NCI-H2227 treated with DMSO at 0.1 percent for 48 hours (cell line): ENCODE measurements around the gene PCCA.
A peak's percentile ranks its signal among the peaks of the same experiment; 100 is the strongest.

Source experiments
- DNase-seq: peaks from one replicate; lab custom pipeline; 2025; lab: John Stamatoyannopoulos, UW

PCCA gene

DNA sequence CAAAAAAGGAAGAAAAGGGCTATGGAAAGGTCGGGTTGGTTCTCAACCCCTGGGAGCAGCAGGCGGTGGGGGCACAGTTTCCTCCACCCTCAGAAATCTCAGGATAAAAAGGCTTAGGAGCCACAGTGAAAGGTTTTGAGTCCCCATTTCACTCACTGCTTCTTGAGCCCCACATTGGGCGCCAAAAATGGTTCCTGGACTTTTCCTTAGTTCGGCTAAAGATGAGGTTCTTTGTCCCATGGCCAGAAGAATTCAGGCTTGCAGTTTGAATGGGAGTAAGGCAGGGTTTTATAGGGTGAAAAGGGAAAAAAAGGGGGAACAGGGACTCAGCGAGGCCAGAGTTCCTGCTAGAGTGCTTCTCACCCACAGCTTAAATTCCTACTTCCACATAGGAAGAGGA lies 320.2 kb downstream of the PCCA start:
- no peak for DNase-seq

DNA sequence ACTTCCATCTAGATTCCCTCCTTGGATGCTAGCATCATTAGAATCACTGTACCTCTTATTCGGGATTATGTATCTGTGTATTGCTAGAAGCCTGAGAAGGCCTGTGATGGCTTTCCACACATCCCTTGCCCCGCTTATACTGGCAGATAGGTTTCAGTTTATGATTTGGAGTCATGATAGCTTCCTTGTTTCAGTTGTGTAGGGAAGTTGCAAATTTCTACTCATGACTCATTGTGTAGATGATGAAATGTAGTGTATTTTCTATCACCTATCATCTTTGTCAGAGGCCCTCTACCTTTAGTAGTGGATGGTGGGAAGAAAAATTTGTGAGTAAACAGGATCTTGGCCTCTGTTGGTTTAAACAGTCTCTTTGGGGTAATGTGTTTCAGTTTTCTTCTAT lies 334.5 kb downstream of the PCCA start:
- DNase-seq = no peak

DNA sequence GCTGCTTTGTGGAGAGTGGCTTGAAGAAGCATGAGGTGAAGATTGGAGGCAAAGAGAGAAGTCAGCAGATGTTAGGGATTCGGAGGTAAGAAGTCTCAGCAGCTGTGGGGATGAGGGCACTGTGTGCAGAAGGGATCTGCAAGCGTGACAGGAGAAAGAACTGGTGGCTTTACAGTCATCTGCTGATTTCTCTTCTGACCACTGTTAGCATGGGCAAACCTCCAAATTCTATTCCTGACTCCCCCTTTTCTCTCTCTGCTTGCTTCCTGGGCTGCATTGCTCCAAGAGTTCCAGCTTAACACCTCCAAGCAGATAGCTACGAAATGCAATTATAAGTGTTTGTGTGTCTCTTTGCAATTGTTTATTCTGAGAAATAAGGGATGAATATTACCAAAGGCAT lies 340.1 kb downstream of the PCCA start:
- DNase-seq = no peak

- DNase-seq = no peak
Observed at GRCh38 chr13:100432611-100433010, 343.7 kb downstream of the PCCA start.

GRCh38 chr13:100433475-100433874 lies 344.6 kb downstream of the PCCA start:
- no peak for DNase-seq

DNA sequence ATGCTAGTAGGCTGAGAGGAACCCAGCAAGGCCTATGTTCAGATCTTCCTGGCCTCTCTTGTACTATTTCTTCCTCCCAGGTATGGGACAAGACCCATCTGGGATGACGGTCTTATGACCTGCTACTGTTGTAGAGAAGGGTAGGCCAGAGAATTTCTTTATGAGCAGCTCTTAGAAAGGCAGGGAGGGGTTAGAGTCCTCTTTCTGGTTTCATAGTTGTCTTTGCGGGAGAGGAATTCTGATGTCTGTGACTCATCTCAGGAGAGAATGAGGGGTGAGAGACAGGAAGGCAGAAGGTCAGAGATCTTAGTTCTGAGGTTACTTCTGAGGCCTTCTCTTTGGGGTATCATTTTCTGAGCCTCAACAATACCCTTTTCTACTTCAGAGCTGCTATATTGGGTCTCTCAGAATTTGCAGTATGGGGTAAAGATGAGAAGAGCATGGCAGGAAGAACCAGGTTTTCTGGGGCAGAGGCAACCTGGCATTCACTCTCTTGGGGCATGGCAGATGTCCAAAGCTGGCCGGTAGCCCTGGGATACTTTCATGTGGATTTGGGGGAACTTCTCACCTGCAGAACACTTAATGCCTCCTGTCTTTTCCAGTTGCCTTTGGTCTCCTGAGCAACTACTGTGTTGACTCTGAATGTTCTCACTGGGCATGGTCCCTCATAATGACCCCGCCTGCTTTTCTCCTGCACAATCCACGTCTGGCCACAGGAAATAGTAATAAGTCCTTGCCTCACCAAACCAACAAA lies 345.3 kb downstream of the PCCA start:
- DNase-seq = no peak

DNA sequence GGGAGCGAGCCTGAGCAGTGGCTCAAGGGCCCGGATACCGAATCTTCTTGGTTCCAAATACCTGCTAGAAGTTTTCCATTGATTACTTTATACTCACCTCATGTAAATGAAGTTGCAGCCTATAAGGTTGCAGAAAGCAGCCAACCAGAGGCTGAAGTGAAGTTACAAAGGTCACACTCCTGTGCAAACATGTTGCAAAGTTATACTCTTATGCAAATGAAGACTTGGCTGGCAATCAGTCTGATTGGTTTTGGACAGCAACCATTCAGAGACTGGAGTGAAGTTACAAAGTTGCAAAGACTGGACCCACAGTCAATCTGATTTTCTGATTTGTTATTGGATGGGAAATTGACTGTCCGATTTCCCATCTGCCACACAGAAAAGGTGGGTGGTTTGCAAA lies 347.2 kb downstream of the PCCA start:
- no peak for DNase-seq

DNA sequence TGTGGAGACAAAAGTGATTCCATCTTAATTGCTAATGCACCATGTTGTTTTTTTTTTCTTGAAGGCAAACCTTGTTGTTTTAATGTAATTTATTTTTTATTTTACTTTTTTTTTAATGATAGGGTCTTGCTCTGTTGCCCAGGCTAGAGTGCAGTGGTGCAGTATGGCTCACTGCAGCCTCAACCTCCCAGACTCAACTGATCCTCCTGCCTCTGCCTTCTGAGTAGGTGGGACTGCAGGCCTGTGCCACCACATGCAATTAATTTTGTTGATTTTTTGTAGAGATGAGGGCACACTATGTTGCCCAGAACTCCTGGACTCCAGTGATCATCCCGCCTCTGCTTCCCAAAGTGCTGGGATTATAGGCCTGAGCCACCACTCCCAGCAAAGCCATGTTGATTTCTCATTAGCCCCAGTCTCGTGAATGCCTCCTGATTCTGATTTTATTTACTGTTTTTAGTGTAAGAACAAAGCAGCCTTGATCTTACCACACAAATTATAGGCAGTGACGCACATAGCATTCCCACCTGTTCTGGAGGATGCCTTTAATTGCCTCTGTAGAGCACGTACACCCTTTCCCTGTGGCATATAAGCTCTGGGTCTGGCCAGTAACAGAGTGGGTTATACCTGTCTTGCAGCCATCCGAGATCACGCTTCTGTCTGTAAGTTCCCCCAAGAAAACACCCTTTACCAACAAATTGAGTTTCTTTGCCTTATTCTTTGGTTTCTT lies 349.3 kb downstream of the PCCA start:
- no peak for DNase-seq

DNA sequence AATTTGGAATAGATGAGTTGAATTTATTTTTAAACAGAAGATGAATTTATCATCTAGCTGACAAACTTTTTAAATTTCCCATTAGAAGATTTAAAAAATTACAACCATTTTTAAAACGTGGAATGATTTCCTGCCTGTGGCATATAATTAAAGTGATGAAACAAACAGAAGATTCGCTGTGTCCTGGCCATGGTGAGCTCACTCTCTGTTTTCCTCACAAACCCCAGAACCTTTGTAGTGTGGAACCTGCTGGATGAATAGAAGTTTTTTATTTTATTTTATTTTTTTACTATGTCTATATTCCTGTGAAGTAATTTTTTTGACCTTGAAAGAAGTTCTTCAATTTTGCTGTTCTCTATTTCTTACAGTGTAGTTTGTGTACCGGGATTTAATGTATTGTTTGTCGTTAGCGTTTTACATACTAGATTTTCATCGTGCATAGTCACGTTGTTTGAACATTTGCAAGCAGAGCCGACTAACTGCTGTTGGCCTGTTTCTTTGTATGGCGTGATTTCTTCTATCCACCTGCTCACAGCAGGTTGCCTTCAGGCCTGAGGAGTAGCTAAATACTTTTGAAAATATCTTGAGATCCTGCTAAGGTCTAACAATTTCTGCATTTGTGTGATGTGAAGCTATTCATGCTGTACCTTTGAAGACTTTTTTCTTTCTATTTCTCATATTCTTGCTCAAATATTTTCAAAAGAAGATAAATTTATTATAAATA lies 350.5 kb downstream of the PCCA start:
- peak; percentile 14 for DNase-seq

GRCh38 chr13:100440751-100441425 lies 352.0 kb downstream of the PCCA start:
- DNase-seq = no peak

DNA sequence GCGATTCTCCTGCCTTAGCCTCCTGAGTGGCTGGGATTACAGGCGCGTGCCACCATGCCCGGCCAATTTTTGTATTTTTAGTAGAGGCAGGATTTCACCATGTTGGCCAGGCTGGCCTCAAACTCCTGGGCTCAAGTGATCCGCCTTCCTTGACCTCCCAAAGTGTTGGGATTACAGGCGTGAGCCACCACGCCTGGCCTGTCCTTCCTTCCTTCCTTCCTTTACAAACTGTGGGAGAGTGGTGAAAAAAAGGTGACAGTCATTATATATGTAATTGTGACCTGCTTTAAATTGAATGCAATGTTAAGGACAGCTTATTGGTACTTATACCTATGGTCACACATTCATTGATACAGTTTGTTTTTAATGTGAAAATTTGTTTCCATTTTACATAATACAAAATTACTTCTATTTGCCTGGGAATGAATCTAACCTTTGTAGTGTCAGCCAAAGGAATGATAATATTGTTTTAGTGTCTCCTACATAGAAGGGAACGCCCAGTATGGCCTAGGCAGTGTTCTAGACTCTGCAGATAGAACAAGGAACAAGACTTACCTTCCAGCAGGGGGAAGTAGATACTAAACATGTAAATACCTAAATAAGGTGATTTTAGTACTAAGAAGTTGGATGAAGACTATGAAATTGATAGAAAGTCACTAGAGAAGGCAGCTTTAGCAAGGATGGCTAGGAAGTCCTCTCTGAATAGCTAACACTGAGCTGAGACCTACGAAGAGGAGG lies 353.4 kb downstream of the PCCA start:
- DNase-seq = no peak

DNA sequence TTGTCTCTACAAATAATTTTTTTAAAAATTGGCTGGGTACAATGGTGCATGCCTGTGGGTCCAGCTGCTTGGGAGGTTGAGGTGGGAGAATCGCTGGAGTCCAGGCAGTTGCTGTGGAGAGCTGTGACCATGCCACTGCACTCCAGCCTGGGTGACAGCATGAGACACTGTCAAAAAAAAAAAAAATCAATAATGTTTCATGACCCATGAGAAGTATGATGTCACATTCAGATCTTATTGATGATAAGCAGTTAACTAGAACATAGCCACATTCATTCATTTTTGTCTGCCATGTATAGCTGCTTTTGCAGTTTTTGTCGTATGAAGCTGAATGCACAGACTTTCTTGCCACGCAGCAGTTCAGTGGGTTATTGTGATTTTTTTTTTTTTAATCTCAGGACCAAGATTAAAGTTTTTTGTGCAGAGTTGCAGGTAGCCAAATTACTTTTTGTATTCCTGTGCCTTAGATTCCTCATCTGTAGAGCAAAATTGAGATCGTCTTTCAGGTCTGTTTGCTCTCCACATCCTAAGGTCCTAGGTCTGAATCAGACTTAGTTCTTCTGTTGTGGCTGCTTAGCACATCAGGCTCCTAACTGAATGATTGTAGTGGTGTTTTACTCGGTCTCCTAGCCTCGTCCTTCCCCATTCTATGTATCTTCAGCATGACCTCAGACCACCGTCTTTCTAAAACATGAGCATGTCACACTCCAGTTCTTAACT lies 354.5 kb downstream of the PCCA start:
- DNase-seq = no peak

DNA sequence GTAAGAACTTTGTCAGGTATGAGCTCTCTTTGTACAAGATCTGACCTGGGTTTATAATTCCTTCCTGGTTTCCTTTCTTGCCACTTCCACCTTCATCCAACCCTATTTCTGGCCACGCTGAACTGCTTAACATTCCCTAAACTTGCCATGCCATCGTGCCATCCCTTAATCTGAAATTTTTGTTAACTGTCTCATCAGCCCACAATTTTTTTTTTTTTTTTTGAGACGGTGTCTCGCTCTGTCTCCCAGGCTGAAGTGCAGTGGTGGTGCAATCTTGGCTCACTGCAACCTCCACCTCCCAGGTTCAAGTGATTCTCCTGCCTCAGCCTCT lies 355.1 kb downstream of the PCCA start:
- DNase-seq = no peak

- no peak for DNase-seq
Observed at GRCh38 chr13:100447831-100448230, 358.9 kb downstream of the PCCA start.

- no peak for DNase-seq
Observed at GRCh38 chr13:100451923-100452322, 363.0 kb downstream of the PCCA start.

DNA sequence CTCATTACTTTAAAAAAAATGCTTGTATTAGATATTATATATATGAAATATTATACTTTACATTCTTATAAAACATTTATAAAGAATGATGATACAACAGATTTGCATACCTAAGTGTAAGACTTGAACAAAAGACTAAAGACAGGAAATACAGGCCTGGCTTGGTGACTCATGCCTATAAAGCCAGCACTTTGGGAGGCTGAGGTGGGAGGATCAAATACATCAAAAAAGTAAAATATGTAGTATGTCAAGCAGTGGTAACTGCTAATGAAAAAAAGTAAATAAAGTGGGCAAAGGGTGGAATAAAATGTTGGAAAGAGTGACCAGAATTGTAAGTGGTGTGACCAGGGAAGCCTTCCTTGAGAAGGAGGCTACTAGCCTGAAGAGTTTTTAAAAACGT lies 366.0 kb downstream of the PCCA start:
- no peak for DNase-seq

GRCh38 chr13:100458673-100459072 lies 369.8 kb downstream of the PCCA start:
- DNase-seq = no peak

DNA sequence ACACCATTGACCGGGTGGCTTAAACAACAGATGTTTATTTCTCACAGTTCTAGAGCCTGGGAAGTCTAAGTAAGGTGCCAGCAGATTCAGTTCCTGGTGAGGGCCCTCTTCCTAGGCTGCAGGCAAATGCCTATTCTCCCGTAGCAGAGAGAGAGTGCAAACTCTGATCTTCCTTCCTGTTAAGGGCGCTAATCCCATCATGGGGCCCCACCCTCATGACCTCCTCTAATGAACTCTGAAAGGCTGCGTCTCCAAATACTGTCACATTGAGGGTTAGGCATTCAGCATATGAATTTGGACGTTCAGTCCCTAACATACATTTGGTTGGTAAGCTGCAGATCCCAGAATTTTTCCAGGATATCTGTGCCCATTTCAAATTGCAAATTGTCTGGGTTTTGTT lies 370.9 kb downstream of the PCCA start:
- no peak for DNase-seq

DNA sequence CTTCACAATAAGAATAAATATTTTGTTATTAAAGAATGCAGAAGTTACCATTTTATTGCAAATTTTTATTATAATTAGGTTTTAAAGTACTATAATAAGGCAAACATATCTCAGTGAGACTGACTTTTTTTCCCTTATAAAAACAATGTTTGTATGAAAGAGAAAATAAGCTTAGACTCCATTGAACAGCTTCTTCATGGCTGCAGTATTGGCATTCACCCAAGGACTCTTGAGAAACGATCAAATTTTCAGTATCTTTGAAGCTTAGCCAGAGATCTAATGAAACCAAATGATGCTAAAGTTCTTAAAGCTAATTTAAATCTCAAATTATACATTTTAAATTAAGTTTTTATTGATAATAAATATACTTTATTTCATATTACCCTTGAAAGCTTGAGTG lies 371.4 kb downstream of the PCCA start:
- DNase-seq = no peak

DNA sequence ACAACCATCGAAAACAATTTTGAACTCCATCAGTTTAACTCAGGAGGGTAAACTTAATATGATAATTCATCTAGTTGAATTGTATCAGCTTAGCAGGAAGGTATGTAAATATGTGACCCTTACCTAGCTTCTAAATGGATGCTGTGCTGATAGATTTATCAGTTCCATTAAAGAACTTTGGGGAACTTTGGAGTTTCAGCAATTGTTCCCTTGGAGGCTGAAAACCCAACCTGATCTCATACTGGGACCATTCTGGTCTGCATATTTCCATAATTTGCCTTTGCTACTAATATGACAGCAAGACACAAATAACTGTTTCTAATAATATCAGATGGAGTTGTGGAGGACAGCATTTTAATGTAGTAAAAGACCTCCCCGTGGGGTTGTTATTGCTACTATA lies 371.9 kb downstream of the PCCA start:
- no peak for DNase-seq

GRCh38 chr13:100461309-100462030 lies 372.6 kb downstream of the PCCA start:
- DNase-seq = no peak
